Measurements from ENCODE around the gene SGF29.
"Not testable (repeated sequence)": the region's sequence is repeated elsewhere in the genome, so short reads cannot be mapped to it uniquely, and the experiment has no call there.

The SGF29 gene

DNA sequence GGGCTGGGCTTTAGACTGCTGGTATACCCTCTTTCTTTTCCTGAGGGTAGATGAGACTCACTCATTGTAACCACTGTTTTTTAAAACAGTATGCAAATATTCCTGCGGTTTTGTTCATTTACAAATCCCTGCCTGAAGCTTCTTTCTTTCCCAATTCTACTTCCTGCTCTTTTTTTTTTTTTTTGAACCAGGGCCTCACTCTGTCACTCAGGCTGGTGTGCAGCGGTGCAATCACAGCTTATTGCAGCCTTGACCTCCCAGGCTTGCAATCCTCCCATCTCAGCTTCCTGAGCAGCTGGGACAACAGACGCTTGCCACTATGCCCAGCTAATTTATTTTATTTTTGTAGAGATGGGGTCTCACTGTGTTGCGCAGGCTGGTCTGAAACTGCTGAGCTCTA lies 64.2 kb downstream of the SGF29 start:
- TF ChIP-seq, protein P1, sequence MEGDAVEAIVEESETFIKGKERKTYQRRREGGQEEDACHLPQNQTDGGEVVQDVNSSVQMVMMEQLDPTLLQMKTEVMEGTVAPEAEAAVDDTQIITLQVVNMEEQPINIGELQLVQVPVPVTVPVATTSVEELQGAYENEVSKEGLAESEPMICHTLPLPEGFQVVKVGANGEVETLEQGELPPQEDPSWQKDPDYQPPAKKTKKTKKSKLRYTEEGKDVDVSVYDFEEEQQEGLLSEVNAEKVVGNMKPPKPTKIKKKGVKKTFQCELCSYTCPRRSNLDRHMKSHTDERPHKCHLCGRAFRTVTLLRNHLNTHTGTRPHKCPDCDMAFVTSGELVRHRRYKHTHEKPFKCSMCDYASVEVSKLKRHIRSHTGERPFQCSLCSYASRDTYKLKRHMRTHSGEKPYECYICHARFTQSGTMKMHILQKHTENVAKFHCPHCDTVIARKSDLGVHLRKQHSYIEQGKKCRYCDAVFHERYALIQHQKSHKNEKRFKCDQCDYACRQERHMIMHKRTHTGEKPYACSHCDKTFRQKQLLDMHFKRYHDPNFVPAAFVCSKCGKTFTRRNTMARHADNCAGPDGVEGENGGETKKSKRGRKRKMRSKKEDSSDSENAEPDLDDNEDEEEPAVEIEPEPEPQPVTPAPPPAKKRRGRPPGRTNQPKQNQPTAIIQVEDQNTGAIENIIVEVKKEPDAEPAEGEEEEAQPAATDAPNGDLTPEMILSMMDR (IDR thresholded peaks at IDR 0.05; ENCODE audit: low read depth, low read length) = no peak
- no peak overlapping the region for H3K4me3 ChIP-seq (ENCODE audit: low read depth, low read length)

DNA sequence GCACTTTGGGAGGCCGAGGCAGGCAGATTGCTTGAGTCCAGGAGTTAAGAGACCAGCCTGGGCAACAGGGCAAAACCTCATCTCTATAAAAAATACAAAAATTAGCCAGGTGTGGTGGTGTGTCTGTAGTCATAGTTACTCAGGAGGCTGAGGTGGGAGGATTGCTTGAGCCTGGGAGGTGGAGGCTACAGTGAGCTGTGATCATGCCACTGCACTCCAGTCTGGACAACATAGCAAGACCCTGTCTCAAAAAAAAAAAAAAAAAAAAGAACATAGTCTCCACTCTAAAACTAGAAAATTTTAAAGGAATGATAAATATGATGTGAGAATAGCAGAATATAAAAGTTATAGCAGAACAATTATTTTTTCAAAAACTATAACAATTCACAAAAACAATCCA lies 66.6 kb downstream of the SGF29 start:
- H3K4me3 ChIP-seq (ENCODE audit: low read depth, low read length); DNase-seq (ENCODE audit: low read depth, low spot score); in situ Hi-C loops (cut with HindIII; ENCODE audit: low sequenced_read_pairs): not testable (repeated sequence)

More for the DNA sequence above, 64.2 kb downstream of the SGF29 start:
- DNase-seq (ENCODE audit: low read depth, low spot score) = no peak
- in situ Hi-C loops (cut with HindIII; ENCODE audit: low sequenced_read_pairs) = no loop called here

DNA sequence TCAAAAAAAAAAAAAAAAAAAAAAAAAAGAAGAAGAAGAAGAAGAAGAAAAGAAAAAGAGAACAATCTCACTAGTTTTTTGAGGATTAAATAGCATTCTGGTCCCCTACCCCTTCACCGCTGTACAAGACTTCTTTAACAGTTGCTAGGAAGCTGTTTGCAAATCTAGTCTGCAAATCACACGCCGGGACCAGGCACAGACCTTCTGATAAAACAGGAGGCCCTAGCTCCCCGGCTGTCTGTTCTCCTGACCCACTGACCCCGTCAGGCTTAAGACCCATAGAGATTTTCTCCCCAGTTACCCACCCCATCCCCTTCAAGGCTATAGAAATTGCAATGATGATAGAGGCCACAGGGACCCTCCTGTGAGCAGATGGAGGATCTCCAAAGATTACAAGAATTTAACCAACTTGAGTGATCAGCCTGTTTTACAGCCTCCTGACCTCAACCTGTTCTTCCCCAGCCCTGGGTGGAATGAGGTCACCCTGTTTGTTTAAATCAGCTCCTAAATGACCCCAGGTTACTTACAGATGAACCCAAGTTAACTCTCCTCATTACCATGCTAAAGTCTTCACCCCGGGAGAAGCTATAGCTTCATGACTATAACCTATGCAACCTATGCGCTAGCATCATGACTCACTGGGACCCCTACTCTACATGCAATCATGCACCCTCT lies 67.9 kb downstream of the SGF29 start:
- TF ChIP-seq, protein P1 (IDR thresholded peaks at IDR 0.05; ENCODE audit: low read depth, low read length) = no peak
- in situ Hi-C loops (cut with HindIII; ENCODE audit: low sequenced_read_pairs) = no loop called here
- DNase-seq (ENCODE audit: low read depth, low spot score) = no peak
- no peak overlapping the region for H3K4me3 ChIP-seq (ENCODE audit: low read depth, low read length)

DNA sequence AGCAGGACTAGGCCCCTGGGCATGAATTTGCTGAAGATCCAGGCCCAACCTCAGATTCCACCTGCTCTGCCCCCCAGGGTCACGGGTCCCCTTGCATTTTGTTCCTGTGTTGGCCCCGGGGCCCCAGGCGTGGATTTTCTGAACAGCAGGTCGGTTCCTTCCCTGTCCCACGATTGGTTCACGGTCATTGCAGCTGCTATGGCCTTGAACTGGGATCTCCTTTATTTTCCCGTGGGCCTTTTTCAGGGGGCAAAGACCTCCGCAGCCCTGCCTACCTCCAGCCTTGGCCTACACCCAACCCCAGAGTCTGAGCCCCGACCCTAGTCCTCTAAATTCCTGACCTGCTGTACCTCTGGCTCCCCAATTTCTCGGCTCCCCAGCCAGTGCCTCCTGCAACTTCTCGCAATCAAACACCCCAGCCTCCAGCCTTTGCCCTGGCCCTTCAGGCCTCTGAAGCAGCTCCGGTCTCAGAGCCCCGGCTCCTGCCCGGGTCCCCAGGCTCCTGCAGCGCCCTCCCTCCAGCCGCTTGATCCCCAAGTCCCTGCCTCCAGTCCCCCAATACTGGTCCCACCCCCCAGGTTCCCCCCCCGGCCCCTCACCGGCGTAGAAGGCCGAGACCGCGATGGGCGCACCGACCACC lies 68.9 kb downstream of the SGF29 start:
- DNase-seq (ENCODE audit: low read depth, low spot score); in situ Hi-C loops (cut with HindIII; ENCODE audit: low sequenced_read_pairs); H3K4me3 ChIP-seq (ENCODE audit: low read depth, low read length): not testable (repeated sequence)

DNA sequence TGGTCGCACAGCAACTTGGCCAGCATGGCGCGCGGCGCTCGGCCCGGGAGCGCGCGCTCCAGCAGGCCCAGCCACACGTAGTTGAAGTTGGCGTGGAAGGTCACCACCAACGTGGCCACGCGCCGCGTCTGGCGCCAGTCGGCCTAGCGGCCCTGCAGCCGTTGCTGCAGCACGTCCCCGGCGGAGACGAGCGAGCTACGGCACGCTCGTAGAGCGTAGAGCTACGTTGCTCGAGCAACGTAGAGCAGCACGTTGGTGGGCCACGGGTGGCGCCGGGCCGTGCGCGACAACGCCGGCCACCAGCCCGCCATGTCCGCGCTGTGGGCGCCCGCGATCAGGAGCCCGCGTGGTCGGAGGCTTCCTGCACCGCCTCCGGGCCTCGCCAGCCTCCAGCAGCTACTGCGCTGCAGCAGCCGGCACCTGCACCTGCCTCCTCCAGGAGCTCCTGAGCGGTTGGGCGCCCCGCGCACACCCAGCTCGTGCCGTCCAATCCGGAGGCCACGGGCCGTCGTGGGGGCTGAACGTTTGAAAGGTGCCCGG lies 69.5 kb downstream of the SGF29 start:
- TF ChIP-seq, protein P1 (IDR thresholded peaks at IDR 0.05; ENCODE audit: low read depth, low read length) = no peak
- peak; percentile 12 for DNase-seq (ENCODE audit: low read depth, low spot score)
- H3K4me3 ChIP-seq (ENCODE audit: low read depth, low read length) = peak overlapping the region; percentile 22
- in situ Hi-C loops (cut with HindIII; ENCODE audit: low sequenced_read_pairs) = no loop called here

DNA sequence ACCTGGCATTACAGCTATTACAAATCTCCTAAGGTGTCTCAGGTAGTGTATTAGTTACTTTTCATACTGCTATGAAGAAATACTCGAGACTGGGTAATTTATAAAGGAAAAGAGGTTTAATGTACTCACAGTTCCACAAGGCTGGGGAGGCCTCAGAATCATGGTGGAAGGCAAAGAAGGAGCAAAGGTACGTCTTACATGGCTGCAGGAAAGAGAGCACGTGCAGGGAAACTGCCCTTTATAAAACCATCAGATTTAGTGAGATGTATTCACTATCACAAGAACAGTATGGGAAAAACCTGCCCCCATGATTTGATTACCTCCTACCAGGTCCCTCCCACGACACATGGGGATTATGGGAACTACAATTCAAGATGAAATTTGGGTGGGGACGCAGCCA lies 77.2 kb downstream of the SGF29 start:
- in situ Hi-C loops (cut with HindIII; ENCODE audit: low sequenced_read_pairs); DNase-seq (ENCODE audit: low read depth, low spot score); H3K4me3 ChIP-seq (ENCODE audit: low read depth, low read length): not testable (repeated sequence)

DNA sequence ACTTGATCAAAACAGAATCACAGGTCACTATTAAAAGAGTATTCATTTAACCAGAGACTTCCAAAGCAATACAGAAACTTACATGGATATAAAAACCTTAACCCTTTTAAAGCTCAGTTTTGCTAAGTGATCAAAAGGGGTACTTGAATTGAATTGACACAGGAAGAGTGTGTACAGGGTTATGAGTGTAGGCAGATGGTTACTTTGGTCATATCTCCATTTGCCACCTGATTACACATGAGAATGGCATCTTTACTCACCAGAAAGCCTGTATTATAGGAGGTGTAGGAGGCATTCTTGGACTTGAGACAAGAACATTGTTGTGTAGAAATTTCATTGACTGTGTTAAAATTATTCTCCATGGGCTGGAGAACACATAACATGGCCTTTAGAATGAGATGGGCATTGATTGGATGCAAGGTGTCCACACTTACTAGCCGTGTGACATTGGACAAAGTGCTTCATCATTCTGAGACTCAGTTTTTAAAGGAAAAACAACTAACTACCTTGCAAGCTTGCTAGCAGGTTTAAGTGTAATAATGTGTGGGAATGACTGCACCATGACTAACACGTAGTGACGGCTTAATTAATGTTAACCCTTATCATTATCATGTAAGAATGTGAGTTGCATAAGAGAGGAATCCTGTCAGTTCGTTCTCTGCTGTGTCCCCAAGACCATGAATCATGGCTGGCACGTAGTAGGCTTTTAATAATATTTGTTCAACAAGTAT lies 82.5 kb downstream of the SGF29 start:
- in situ Hi-C loops (cut with HindIII; ENCODE audit: low sequenced_read_pairs); H3K4me3 ChIP-seq (ENCODE audit: low read depth, low read length): not testable (repeated sequence)
- DNase-seq (ENCODE audit: low read depth, low spot score) = peak; percentile 32

DNA sequence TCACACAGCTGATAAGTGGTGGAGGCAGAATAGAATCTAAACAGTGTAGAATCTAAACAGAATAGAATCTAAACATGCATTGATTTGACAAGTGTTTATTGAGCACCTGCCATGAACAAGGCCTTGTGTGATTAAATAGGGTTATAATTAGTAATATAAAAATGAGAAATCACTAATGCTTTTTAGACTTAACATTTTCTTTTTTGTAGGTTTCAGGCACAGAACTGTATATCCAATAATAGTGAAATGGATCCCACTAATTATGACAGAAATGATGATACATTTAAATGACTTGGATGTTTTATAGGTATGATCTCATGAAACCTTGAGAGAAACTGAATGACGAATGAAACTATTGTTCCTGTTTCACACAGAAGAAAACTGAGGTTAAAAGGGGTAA lies 84.0 kb downstream of the SGF29 start, which contains the start of gene NPIPB8:
Gene NPIPB8, plus strand, starts transcription at position 301 of the 400 bp plus-strand sequence. CDS start 296 bp downstream, outside the sequence.
- in situ Hi-C loops (cut with HindIII; ENCODE audit: low sequenced_read_pairs); H3K4me3 ChIP-seq (ENCODE audit: low read depth, low read length); DNase-seq (ENCODE audit: low read depth, low spot score): not testable (repeated sequence)

DNA sequence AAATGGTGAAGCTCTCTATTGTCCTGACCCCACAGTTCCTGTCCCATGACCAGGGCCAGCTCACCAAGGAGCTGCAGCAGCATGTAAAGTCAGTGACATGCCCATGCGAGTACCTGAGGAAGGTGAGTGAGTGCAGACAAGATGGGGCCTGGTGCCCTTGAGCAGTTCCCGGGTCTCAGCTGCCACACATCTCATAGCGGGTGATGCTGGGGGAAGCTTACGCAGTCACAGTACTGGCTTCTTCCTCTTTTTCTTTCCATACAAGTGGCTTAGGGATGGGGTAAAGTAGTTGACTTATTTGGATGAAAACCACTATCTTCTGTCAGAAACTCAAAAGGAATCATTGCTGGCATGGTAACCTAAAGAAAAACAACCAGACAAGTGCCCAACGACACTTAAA lies 84.6 kb downstream of the SGF29 start:
- in situ Hi-C loops (cut with HindIII; ENCODE audit: low sequenced_read_pairs); DNase-seq (ENCODE audit: low read depth, low spot score); H3K4me3 ChIP-seq (ENCODE audit: low read depth, low read length): not testable (repeated sequence)

DNA sequence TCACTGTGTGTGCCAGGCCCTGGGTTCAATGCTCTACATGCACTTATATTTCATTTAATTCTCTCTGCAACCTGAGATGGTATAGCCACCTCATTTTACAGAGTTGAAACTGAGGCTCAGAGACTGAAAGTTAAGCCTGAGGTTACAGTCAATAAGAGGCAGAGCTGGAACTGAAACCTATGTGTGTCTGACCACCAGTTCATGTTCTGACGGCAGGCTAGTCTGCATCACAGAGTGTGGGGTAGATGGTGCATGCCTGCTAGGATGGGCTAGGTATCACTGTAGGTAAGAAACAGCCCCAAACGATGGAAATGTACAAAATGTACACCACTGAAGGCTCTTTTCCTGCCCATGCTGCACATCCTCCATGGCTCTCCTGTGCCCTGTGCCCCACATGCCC lies 86.2 kb downstream of the SGF29 start:
- in situ Hi-C loops (cut with HindIII; ENCODE audit: low sequenced_read_pairs); H3K4me3 ChIP-seq (ENCODE audit: low read depth, low read length); DNase-seq (ENCODE audit: low read depth, low spot score): not testable (repeated sequence)

Data from astrocyte of the spinal cord (primary cell).